ENCODE results near the gene ADCY5.

- TF ChIP-seq CTCF (IDR thresholded peaks at IDR 0.05) (no peak), POLR2A (IDR thresholded peaks at IDR 0.05) (no peak), POLR2AphosphoS5 (IDR thresholded peaks at IDR 0.05) (no peak)
Observed at GRCh38 chr3:123367467-123368154, 81.3 kb downstream of the ADCY5 start.

Measured in prostate gland (tissue), 2 donors.